IMR-90 (cell line): ENCODE measurements around the gene PIAS4. TPM values are rescaled to one million over a fixed set of nuclear protein-coding genes. Genes with fewer than 3 reads are reported as not detected.

Experiments used
- ATAC-seq: fragments of 200-7000 bp; cut with Tn5 transposase; 2 replicates; pipeline ENCODE4 v1.9.1; 2020; ENCODE audit warnings: low read depth, mild to moderate bottlenecking, moderate library complexity
- BruUV-seq: library from RNA; stranded (reverse); fragments of 400-500 nt; replicated peaks from 2 replicates; lab custom pipeline; 2021; lab: Mats Ljungman, UMichigan
- CTCF ChIA-PET: fragments of 300-600 bp; formaldehyde crosslinking; extraction: SDS; loops from one replicate; lab custom pipeline; 2021; ENCODE audit warnings: antibody characterized with exemption; lab: Yijun Ruan, JAX
- POLR2A ChIA-PET: fragments of 300-600 bp; sonication (Branson Sonifier 250); formaldehyde crosslinking; loops from one replicate; lab custom pipeline; 2022; ENCODE audit warnings: antibody characterized with exemption; ENCODE audit not compliant: unreplicated experiment; lab: Charles Lee
- DNase-seq: peaks from one replicate; pipeline ENCODE4 v3.0.0; 2013
- H2AFZ ChIP-seq: replicated peaks from 2 replicates; pipeline ENCODE3; 2013; ENCODE audit warnings: low read length, mild to moderate bottlenecking; ENCODE audit not compliant: poor library complexity
- H2AK5ac ChIP-seq: 2 replicates; pipeline ENCODE4 v1.6.1; 2013; ENCODE audit warnings: low read depth, low read length, inconsistent platforms
- H2AK9ac ChIP-seq: replicated peaks from 2 replicates; pipeline ENCODE3; 2013; ENCODE audit warnings: mild to moderate bottlenecking, low read depth, low read length, moderate library complexity; ENCODE audit not compliant: poor library complexity
- H2BK120ac ChIP-seq: 2 replicates; pipeline ENCODE4 v1.6.1; 2013; ENCODE audit warnings: low read depth, low read length, inconsistent platforms
- H2BK15ac ChIP-seq: 3 replicates; pipeline ENCODE4 v1.6.1; 2013; ENCODE audit warnings: low read depth, low read length, inconsistent platforms
- H2BK20ac ChIP-seq: 2 replicates; pipeline ENCODE4 v1.6.1; 2013; ENCODE audit warnings: low read depth, mild to moderate bottlenecking, inconsistent platforms, low read length, moderate library complexity
- H2BK5ac ChIP-seq: 2 replicates; pipeline ENCODE4 v1.6.1; 2013; ENCODE audit warnings: mild to moderate bottlenecking, low read depth, low read length, inconsistent platforms; ENCODE audit not compliant: poor library complexity, severe bottlenecking
- H3K14ac ChIP-seq: replicated peaks from 2 replicates; pipeline ENCODE4 v1.6.1; 2013; ENCODE audit warnings: low read depth, low read length, inconsistent platforms
- H3K18ac ChIP-seq: 2 replicates; pipeline ENCODE4 v1.6.1; 2013; ENCODE audit warnings: low read depth, low read length, control low read depth
- H3K23ac ChIP-seq: 2 replicates; pipeline ENCODE4 v1.6.1; 2013; ENCODE audit warnings: low read depth, low read length, inconsistent platforms
- H3K27ac ChIP-seq: 2 replicates; pipeline ENCODE4 v1.5.1; 2013; ENCODE audit warnings: mild to moderate bottlenecking, control low read depth, low read length; ENCODE audit not compliant: insufficient read depth
- H3K27me3 ChIP-seq: 2 replicates; pipeline ENCODE4 v1.6.1; 2013; ENCODE audit warnings: low read length; ENCODE audit not compliant: control insufficient read depth, insufficient read depth
- H3K36me3 ChIP-seq: 2 replicates; pipeline ENCODE4 v1.6.1; 2013; ENCODE audit warnings: low read length, mixed read lengths; ENCODE audit not compliant: control insufficient read depth, insufficient read depth
- H3K4ac ChIP-seq: 2 replicates; pipeline ENCODE4 v1.6.1; 2013; ENCODE audit warnings: low read depth, low read length, inconsistent platforms
- H3K4me1 ChIP-seq: 2 replicates; pipeline ENCODE4 v1.6.1; 2013; ENCODE audit warnings: low read length, mixed read lengths; ENCODE audit not compliant: control insufficient read depth, insufficient read depth
- H3K4me2 ChIP-seq: 2 replicates; pipeline ENCODE4 v1.6.1; 2013; ENCODE audit warnings: low read depth, mild to moderate bottlenecking, control low read depth, low read length, moderate library complexity
- H3K4me3 ChIP-seq: 2 replicates; pipeline ENCODE4 v1.5.1; 2013; ENCODE audit warnings: low read depth, mild to moderate bottlenecking, control low read depth, low read length, moderate library complexity; ENCODE audit not compliant: insufficient read depth
- H3K56ac ChIP-seq: 2 replicates; pipeline ENCODE4 v1.6.1; 2013; ENCODE audit warnings: low read length, inconsistent platforms; ENCODE audit not compliant: insufficient read depth; ENCODE audit errors: extremely low read depth
- H3K79me1 ChIP-seq, 2 experiments: 2 replicates each; pipeline ENCODE4 v1.6.1; 2013; ENCODE audit warnings: low read length in 2 of 2, inconsistent platforms in 1 of 2, low read depth in 1 of 2
- H3K9ac ChIP-seq: 2 replicates; pipeline ENCODE4 v1.6.1; 2013; ENCODE audit warnings: low read depth, low read length, control low read depth
- H3K9me1 ChIP-seq: 2 replicates; pipeline ENCODE4 v1.6.1; 2013; ENCODE audit warnings: low read length, inconsistent platforms; ENCODE audit not compliant: insufficient read depth
- H3K9me3 ChIP-seq: 2 replicates; pipeline ENCODE4 v1.6.1; 2013; ENCODE audit warnings: low read length; ENCODE audit not compliant: control insufficient read depth, insufficient read depth
- H4K20me1 ChIP-seq: 2 replicates; pipeline ENCODE4 v1.6.1; 2013; ENCODE audit warnings: low read length, inconsistent platforms; ENCODE audit not compliant: insufficient read depth
- H4K5ac ChIP-seq: 2 replicates; pipeline ENCODE4 v1.6.1; 2013; ENCODE audit warnings: mild to moderate bottlenecking, low read depth, low read length, control low read depth
- H4K8ac ChIP-seq, 2 experiments: 2 replicates each; pipeline ENCODE4 v1.6.1; 2013; ENCODE audit warnings: low read depth in 2 of 2, low read length in 2 of 2, control low read depth in 1 of 2, inconsistent platforms in 1 of 2
- H4K91ac ChIP-seq: 2 replicates; pipeline ENCODE4 v1.6.1; 2013; ENCODE audit warnings: low read depth, low read length, inconsistent platforms; ENCODE audit not compliant: insufficient read depth
- BHLHE40 ChIP-seq: fragments of 150-350 bp; IDR thresholded peaks from 2 replicates; pipeline ENCODE4 v1.6.1; 2016; ENCODE audit warnings: mild to moderate bottlenecking, low read depth, low read length
- CEBPB ChIP-seq: IDR thresholded peaks from 2 replicates; pipeline ENCODE4 v1.6.1; 2012; ENCODE audit warnings: low read depth, low read length, improper control_type of control experiment
- CHD1 ChIP-seq: IDR thresholded peaks from 2 replicates; pipeline ENCODE4 v1.6.1; 2012; ENCODE audit warnings: low read depth, low read length, improper control_type of control experiment
- ELK1 ChIP-seq: fragments of 150-350 bp; IDR thresholded peaks from 2 replicates; pipeline ENCODE4 v1.6.1; 2016; ENCODE audit warnings: low read depth, mild to moderate bottlenecking, low read length, moderate library complexity, borderline replicate concordance
- FOS ChIP-seq: fragments of 150-350 bp; IDR thresholded peaks from 2 replicates; pipeline ENCODE4 v1.6.1; 2016; ENCODE audit warnings: low read depth, low read length
- MAFK ChIP-seq: IDR thresholded peaks from 2 replicates; pipeline ENCODE4 v1.6.1; 2012; ENCODE audit warnings: low read depth, low read length, improper control_type of control experiment
- MAZ ChIP-seq: IDR thresholded peaks from 2 replicates; pipeline ENCODE4 v1.6.1; 2012; ENCODE audit warnings: low read depth, mild to moderate bottlenecking, low read length, improper control_type of control experiment, moderate library complexity, borderline replicate concordance
- MXI1 ChIP-seq: IDR thresholded peaks from 2 replicates; pipeline ENCODE4 v1.6.1; 2012; ENCODE audit warnings: low read depth, mild to moderate bottlenecking, low read length, moderate library complexity, borderline replicate concordance
- NFE2L2 ChIP-seq: fragments of 150-350 bp; IDR thresholded peaks from 2 replicates; pipeline ENCODE4 v1.6.1; 2016; ENCODE audit warnings: low read depth, mild to moderate bottlenecking, low read length
- POLR2A ChIP-seq: IDR thresholded peaks from 2 replicates; pipeline ENCODE4 v1.6.1; 2012; ENCODE audit warnings: mild to moderate bottlenecking, low read depth, low read length
- RAD21 ChIP-seq: IDR thresholded peaks from 2 replicates; pipeline ENCODE4 v1.6.1; 2012; ENCODE audit warnings: low read length, improper control_type of control experiment
- RCOR1 ChIP-seq: IDR thresholded peaks from 2 replicates; pipeline ENCODE4 v1.6.1; 2012; ENCODE audit warnings: mild to moderate bottlenecking, low read length, improper control_type of control experiment; ENCODE audit not compliant: insufficient replicate concordance
- RFX5 ChIP-seq: IDR thresholded peaks from 2 replicates; pipeline ENCODE4 v1.8.0; 2012; ENCODE audit warnings: low read depth, mild to moderate bottlenecking, low read length, moderate library complexity
- SMC3 ChIP-seq: fragments of 150-350 bp; IDR thresholded peaks from 2 replicates; pipeline ENCODE4 v1.6.1; 2016; ENCODE audit warnings: low read depth, mild to moderate bottlenecking, antibody characterized with exemption, low read length, moderate library complexity
- WGBS, 2 experiments: methylation state at CpG; one replicate each; pipeline versions ENCODE4 v1.1.5 to v1.1.7; 2013; ENCODE audit warnings: missing lambda C conversion rate in 2 of 2; ENCODE audit not compliant: insufficient read length in 1 of 2; ENCODE audit errors: extremely low coverage in 2 of 2; 5-methylcytosine and 5-hydroxymethylcytosine counted together
- dilution Hi-C: fragments of 300-500 bp; cut with HindIII; formaldehyde crosslinking; loops from one replicate; pipeline ENCODE4 v1.14.3; 2018; ENCODE audit warnings: low sequenced_read_pairs; ENCODE audit not compliant: unreplicated experiment
- in situ Hi-C: fragments of 300-500 bp; cut with MboI; formaldehyde crosslinking; loops from 3 replicates; pipeline ENCODE4 v1.14.3; 2019; ENCODE audit warnings: low sequenced_read_pairs, inconsistent platforms, mixed read lengths
- intact Hi-C: fragments of 100-400 bp; cut with micrococcal nuclease; formaldehyde crosslinking; loops from 2 replicates; pipeline ENCODE4 v1.10.0; 2022
- polyA plus RNA-seq, 3 experiments: library from polyadenylated mRNA; depleted of rRNA; stranded (reverse); fragments of >200 nt; gene quantifications; 2 replicates each; pipeline ENCODE4 v1.2.3, GENCODE V29; 2012; ENCODE audit warnings: low replicate concordance in 1 of 3
- total RNA-seq: library from RNA; depleted of rRNA; stranded (reverse); fragments of >200 nt; gene quantifications from 2 replicates; pipeline ENCODE4 v1.2.3, GENCODE V29; 2012
- TF ChIP-seq, protein P1 (sequence below): fragments of 150-350 bp; IDR thresholded peaks from 2 replicates; pipeline ENCODE4 v1.6.1; 2017; ENCODE audit warnings: mild to moderate bottlenecking, antibody characterized with exemption, low read length, low read depth

PIAS4 gene
- total and polyA plus RNA-seq, 2 of the 4 experiments (the other 2 are of a cell fraction) = 12.1 to 13.6 TPM

DNA sequence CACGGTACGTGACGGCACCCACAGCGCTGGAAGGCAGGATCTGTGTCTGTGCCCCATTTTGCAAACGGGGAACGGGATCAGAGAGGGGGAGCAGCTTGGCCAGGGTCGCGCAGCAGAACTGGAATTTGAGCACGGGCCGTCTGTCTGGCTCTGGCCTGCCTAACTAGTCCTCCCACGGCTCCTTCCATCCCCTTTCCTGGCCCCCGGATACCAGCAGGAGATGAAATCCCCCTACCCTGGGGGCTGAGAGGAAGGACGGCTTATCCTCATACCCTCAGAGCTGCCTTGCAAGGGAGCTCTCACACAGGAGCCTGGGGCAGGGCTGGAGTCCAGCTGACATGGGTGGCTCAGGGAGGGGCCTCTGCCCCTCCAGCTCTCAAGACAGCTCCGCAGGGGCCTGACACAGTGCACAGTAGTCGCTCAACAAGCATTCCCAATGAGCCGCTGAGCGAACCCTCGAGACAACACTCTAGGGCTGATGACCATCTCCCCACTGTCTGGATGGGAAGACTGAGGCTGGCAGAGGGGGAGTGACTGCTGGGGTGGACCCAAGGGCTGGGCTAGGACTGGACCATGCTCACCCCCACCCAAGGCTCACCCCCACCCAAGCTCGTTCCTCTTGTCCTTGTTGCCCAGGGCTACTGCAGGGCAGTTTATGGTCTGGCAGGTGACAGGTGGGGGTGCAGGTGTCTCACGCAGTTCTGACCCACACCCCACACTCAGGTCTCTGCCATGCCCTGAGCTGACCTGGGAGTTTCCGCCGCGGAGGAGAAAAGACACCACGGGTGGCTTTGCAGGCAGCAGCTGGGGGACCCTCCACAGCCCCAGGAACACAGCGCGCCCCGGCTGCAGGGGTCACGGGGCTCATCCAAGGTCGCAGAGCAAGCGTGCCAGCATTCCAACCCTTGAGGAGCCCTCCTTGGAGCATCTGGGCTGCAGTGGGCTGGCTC, 55.2 kb downstream of the PIAS4 start:
- WGBS, 2 experiments = 84% methylated on average over 11 of the region's 30 CpGs; no CpG with 5 or more reads in 1 of the 2 experiments
- Histone ChIP-seq H3K4me2 (peak overlapping the region; percentile 91; the same call in 1 of the 2 replicates), H3K4me1 (peaks cover 45% of the 10 kb centered on the region), H2BK5ac (no peak overlapping the region), H4K5ac (no peak overlapping the region), H3K56ac (no peak overlapping the region), H3K23ac (no peak overlapping the region), H4K91ac (no peak overlapping the region), H3K9ac (no peak overlapping the region), H3K4ac (no peak overlapping the region), H3K18ac (no peak overlapping the region), H3K79me1 (peaks cover 0 to 29% of the 10 kb centered on the region in 2 experiments; a peak in 2 of 4 replicates), H4K20me1 (peaks cover 71% of the 10 kb centered on the region), H2AFZ (peak overlapping the region; percentile 33), H3K9me3 (no peaks in the 10 kb centered on the region), H3K9me1 (no peaks in the 10 kb centered on the region), H2BK15ac (no peak overlapping the region), H2AK9ac (peak overlapping the region; percentile 58), H3K14ac (no peak overlapping the region), H2AK5ac (no peak overlapping the region), H2BK120ac (no peak overlapping the region), H4K8ac (no peak overlapping the region), H3K36me3 (peaks cover 22% of the 10 kb centered on the region), H3K27me3 (no peaks in the 10 kb centered on the region), H2BK20ac (no peak overlapping the region), H3K4me3 (no peak overlapping the region), H3K27ac (no peak overlapping the region)
- ChIA-PET CTCF (no interaction called here), POLR2A (no interaction called here)
- in situ Hi-C loops (no loop called here), intact Hi-C loops (no loop called here), dilution Hi-C loops (no loop called here)
- TF ChIP-seq CEBPB (no peak), CHD1 (no peak), MXI1 (no peak), FOS (no peak), SMC3 (no peak), ELK1 (no peak), NFE2L2 (no peak), RFX5 (no peak), RAD21 (no peak), RCOR1 (no peak), MAFK (no peak), BHLHE40 (no peak), MAZ (no peak), POLR2A (no peak)
- TF ChIP-seq, protein P1, sequence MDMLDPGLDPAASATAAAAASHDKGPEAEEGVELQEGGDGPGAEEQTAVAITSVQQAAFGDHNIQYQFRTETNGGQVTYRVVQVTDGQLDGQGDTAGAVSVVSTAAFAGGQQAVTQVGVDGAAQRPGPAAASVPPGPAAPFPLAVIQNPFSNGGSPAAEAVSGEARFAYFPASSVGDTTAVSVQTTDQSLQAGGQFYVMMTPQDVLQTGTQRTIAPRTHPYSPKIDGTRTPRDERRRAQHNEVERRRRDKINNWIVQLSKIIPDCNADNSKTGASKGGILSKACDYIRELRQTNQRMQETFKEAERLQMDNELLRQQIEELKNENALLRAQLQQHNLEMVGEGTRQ = no peak
- ATAC-seq (no peak), DNase-seq (no peak)
- BruUV-seq = no TSS peak
